ENCODE measurements around the gene CWC25.
"Not testable (repeated sequence)": the region's sequence is repeated elsewhere in the genome, so short reads cannot be mapped to it uniquely, and the experiment has no call there.

Gene CWC25

GRCh38 chr17:38852771-38853291 lies 27.7 kb upstream of the CWC25 start:
- DNase-seq (ENCODE audit: low spot score) = peak; percentile 26

GRCh38 chr17:38851434-38851833 lies 26.3 kb upstream of the CWC25 start:
- no peak for DNase-seq (ENCODE audit: low spot score)

DNA sequence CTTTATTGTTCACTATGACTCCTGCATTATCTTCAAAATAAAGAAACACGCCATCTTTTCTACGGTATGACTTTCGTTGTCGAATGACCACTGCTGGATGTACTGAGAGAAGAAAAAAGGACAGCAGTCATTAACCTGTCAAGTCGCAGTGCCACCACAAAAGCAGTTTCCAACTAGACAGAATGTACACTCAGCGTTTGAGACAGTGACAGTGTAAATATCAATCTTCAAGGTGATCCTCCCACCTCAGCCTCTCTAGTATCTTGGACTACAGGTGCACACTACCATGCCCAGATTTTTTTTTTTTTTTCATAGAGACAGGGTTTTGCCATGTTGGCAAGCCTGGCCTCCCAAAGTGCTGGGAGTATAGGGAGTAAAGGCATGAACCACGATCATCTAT lies 25.3 kb upstream of the CWC25 start:
- DNase-seq (ENCODE audit: low spot score) = no peak

GRCh38 chr17:38848939-38849605 lies 24.0 kb upstream of the CWC25 start:
- DNase-seq (ENCODE audit: low spot score) = no peak

DNA sequence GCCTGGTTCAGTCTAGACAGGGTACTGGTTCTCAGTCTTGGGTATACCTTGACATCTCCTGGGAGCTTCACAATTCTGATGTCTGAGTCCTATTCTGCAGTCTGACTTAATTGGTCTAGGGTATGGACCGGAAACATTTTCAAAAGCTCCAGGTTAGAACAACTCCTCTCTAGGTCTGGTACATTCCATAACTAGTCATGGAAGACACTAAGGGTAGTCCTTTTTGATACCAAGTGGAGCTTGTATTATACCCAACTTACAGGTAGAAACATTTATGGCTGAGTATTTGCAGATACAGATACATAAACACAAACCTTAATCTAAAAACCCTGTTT lies 23.4 kb upstream of the CWC25 start:
- no peak for DNase-seq (ENCODE audit: low spot score)

GRCh38 chr17:38844261-38844757 lies 19.2 kb upstream of the CWC25 start:
- DNase-seq (ENCODE audit: low spot score) = no peak

DNA sequence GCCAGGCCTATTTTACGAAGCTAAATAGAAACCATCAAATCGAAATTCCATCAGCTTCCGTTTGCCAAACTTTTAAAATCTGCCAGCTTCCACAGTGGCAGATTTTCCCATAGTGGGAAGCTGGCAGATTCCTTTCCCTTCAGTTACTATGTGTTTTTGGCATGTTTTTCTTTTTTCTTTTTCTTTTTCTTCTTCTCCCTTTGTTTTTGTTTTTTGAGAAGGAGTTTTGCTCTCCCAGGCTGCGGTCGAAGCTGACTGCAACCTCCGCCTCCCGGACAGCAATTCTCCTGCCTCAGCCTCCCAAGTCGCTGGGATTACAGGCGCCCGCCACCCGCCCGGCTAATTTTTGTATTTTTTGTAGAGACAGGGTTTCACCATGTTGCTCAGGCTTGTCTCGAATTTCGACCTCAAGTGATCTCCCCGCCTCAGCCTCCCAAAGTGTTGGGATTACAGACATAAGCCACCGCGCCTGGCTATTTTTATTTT lies 684 bp upstream of the CWC25 start:
- no peak for DNase-seq (ENCODE audit: low spot score)

DNA sequence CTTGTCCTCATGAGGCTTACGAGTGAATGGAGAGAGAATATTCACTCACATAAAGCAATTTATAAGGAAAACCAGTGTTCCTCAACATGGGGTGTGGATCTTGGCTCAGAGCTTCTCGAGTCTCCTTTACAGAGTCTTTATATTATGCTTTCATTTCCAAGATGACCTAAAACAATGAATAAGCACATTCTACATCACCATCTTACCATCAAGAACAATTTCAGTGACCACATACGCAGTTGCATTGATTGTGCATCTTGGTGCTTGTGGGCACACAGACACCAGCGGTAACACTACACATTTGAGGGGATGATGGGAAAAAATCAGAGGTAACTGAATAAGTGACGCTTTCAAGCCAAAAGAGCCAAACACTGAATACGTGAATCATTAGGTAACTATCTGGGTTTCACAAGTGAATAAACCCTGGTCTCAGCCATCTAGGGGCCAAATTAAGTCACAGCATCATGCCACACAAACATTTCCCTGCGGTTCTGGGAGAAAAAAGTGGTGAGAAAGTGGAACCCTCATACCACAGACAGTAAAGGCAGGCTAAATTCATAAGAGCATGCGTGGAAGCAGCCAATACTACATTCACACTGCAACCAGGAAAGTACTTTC lies 9.4 kb downstream of the CWC25 start:
- peak; percentile 18 for DNase-seq (ENCODE audit: low spot score)

DNA sequence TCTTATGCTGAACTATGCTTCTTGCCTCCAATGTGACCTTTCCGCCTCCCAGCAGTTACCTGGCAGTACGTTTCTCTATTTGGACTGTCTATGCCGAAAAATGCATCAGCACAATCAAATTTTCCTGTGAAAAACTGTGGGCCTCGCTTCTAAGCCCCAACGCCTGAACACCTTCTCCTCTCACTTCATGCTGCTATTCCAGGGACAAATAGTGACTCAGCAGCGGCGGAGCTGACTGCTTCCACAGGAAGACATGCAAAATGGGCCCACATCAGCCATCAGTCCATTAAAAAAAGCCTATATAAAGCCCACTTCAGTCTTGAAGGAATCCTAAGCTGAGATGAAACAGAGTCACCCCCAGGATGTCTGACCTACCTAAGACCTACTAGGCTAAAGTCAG lies 15.3 kb downstream of the CWC25 start:
- DNase-seq (ENCODE audit: low spot score) = no peak

- DNase-seq (ENCODE audit: low spot score) = no peak
Measured at GRCh38 chr17:38800237-38800760, 24.8 kb downstream of the CWC25 start.

GRCh38 chr17:38799501-38800236 lies 25.5 kb downstream of the CWC25 start, which contains the start of gene PIP4K2B:
PIP4K2B (minus strand) TSS chr17:38799556; CDS start chr17:38799424, 132 bp downstream.
- peak; percentile 90 for DNase-seq (ENCODE audit: low spot score)

GRCh38 chr17:38798614-38799500 lies 26.3 kb downstream of the CWC25 start:
- DNase-seq (ENCODE audit: low spot score) = peak; percentile 45

DNA sequence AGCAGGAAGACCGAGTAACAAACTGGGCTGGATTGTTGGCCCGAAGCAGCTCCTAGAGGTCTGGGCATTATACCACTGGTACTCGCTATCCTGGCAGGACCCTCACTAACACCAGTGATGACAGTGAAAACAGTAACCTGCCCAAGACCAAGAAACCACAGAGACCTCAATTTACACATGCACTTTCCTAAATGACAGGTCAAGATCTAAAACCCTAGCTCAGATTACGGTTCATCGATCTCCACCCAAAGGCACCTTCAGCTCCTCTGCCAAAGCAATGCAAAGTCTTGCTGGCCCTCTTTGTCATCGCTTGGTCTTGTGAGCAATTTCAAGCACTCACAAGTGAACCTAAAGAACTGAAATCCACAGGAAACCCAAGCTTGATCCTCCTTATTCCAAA lies 27.3 kb downstream of the CWC25 start:
- no peak for DNase-seq (ENCODE audit: low spot score)

- no peak for DNase-seq (ENCODE audit: low spot score)
Measured at GRCh38 chr17:38797158-38797490, 28.0 kb downstream of the CWC25 start.

DNA sequence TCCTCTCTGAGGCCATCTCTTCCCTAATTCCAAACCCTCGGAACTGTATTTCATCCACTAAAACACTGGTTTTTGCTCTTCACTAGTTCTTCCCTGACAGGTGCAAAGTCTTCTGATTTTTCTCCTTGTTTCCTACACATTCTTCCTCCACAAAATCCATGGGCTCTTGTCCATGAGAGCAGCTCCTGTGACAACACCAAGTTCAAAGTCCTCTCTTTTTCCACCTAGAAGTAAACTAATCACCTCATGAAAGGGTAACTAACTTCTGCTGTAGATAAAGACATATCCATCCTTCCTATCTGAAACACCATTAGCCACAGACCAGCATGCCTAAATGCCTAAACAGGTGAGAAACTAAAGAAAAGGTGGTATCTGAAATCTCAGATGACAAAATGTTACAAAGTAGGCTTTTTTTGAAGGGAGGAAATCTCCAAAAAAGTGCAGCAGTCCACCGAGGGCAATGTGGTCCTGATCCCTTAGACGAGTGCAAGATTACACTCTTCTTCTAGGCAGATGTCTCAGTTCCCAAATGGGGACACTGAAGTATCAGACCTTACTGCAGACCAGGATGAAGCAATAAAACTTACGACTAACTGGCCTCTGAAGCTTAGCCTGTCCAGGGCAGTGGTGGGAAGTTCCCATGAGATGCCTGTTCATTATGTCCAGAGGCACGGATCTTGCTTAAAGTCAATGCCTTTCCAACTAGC lies 28.5 kb downstream of the CWC25 start:
- no peak for DNase-seq (ENCODE audit: low spot score)

DNA sequence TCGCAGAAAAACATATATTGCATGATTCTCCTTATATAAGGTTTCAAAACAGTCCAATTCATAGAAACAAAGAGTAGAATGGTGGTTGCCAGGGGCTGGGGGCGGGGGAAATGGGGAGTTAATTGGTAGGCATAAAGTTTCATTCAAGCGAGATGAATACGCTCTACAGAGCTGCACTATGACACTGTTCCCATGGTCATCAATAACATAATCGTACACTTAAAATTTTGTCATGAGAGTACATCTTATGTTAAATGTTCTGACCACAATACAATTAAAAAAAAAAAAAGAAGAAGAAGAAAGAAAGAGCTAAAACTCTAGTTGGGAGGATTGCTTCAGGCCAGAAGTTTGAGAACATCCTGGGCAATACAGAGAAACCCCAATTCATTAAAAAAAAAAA lies 30.9 kb downstream of the CWC25 start:
- DNase-seq (ENCODE audit: low spot score) = no peak

DNA sequence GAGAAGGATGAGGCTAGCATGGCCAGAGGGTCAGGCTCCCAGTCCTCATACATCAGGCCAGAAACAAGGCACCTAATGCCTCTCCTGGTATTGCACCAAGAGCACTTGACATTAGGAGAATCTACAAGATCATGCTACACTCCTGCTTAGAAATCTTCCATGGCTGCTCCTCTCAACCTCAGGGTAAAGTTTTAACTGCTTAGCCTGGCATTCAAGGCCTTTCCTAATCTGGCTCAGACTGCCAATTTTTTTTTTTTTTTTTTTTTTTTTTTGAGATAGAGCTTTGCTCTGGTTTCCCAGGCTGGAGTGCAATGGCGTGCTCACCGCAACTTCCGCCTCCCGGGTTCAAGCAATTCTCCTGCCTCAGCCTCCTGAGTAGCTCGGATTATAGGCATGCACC lies 34.0 kb downstream of the CWC25 start:
- no peak for DNase-seq (ENCODE audit: low spot score)

- not testable (repeated sequence) for DNase-seq (ENCODE audit: low spot score)
Measured at GRCh38 chr17:38790148-38790707, 34.9 kb downstream of the CWC25 start.

GRCh38 chr17:38789185-38789584 lies 35.9 kb downstream of the CWC25 start:
- no peak for DNase-seq (ENCODE audit: low spot score)

GRCh38 chr17:38787999-38788398 lies 37.1 kb downstream of the CWC25 start:
- DNase-seq (ENCODE audit: low spot score) = not testable (repeated sequence)

- DNase-seq (ENCODE audit: low spot score) = no peak
Measured at GRCh38 chr17:38786372-38786771, 38.7 kb downstream of the CWC25 start.
